Measurements from ENCODE around the gene RGL3.
"Not testable (repeated sequence)": the region's sequence is repeated elsewhere in the genome, so short reads cannot be mapped to it uniquely, and the experiment has no call there.

- TF ChIP-seq ZNF644 (tag; IDR thresholded peaks at IDR 0.05; ENCODE audit: low read depth); ZNF511 (CRISPR knock-in tag; IDR thresholded peaks at IDR 0.05); SMAD1 (IDR thresholded peaks at IDR 0.05; ENCODE audit: low read depth, low read length, partially characterized antibody); E2F8 (IDR thresholded peaks at IDR 0.05; ENCODE audit: low read depth, partially characterized antibody); HDAC2 (IDR thresholded peaks at IDR 0.05); CTCF (IDR thresholded peaks at IDR 0.05 in 2 of 3, conservative IDR thresholded peaks at IDR 0.05 in 1 of 3; ENCODE audit: insufficient read depth in 2 of 3, low read depth in 1 of 3, low read length in 3 of 3); FOXA1 (IDR thresholded peaks at IDR 0.05; ENCODE audit: borderline replicate concordance); NRF1 (conservative IDR thresholded peaks at IDR 0.05 in 1 of 2, IDR thresholded peaks at IDR 0.05 in 1 of 2); FOXJ3 (CRISPR knock-in tag; IDR thresholded peaks at IDR 0.05); ZNF263 (CRISPR knock-in tag; IDR thresholded peaks at IDR 0.05; ENCODE audit: borderline replicate concordance); POLR2AphosphoS5 (IDR thresholded peaks at IDR 0.05; ENCODE audit: control insufficient read depth, insufficient read depth, low read depth, low read length); POLR2A (conservative IDR thresholded peaks at IDR 0.05): not testable (repeated sequence)
Observed at GRCh38 chr19:11468266-11468845, 49.2 kb upstream of the RGL3 start.
